GM10266 (cell line): ENCODE data around the gene APLP2.
"Not testable (repeated sequence)": the region's sequence is repeated elsewhere in the genome, so short reads cannot be mapped to it uniquely, and the experiment has no call there.

ENCODE experiments used
- DNase-seq: peaks from one replicate; pipeline ENCODE4 v3.0.0; 2012; ENCODE audit errors: extremely low spot score
- TF ChIP-seq, protein P1 (sequence below): IDR thresholded peaks from 2 replicates; pipeline ENCODE4 v1.5.1; 2012; ENCODE audit warnings: mild to moderate bottlenecking, low read depth; ENCODE audit not compliant: control insufficient read depth, insufficient read depth; ENCODE audit errors: missing control alignments

APLP2 gene

DNA sequence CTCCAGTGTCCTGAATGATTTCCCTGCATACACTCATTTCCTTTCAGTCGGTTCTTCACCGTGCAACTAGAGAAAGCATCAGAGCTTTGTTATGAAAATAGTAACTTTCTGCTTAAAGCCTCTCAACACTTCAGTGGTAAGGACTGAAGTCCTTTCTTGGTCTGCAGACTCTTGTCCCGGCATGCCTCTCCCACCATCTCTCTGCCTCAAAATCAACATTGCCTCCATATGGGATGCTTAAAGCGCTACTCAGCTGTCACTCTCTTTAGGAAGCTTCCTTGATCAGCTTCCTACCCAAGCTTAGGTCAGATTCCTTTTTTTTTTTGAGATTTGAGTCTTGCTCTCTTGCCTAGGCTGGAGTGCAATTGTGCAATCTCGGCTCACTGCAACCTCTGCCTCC is 36.7 kb downstream of the APLP2 start:
- DNase-seq = no peak
- TF ChIP-seq, protein P1, sequence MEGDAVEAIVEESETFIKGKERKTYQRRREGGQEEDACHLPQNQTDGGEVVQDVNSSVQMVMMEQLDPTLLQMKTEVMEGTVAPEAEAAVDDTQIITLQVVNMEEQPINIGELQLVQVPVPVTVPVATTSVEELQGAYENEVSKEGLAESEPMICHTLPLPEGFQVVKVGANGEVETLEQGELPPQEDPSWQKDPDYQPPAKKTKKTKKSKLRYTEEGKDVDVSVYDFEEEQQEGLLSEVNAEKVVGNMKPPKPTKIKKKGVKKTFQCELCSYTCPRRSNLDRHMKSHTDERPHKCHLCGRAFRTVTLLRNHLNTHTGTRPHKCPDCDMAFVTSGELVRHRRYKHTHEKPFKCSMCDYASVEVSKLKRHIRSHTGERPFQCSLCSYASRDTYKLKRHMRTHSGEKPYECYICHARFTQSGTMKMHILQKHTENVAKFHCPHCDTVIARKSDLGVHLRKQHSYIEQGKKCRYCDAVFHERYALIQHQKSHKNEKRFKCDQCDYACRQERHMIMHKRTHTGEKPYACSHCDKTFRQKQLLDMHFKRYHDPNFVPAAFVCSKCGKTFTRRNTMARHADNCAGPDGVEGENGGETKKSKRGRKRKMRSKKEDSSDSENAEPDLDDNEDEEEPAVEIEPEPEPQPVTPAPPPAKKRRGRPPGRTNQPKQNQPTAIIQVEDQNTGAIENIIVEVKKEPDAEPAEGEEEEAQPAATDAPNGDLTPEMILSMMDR = no peak

DNA sequence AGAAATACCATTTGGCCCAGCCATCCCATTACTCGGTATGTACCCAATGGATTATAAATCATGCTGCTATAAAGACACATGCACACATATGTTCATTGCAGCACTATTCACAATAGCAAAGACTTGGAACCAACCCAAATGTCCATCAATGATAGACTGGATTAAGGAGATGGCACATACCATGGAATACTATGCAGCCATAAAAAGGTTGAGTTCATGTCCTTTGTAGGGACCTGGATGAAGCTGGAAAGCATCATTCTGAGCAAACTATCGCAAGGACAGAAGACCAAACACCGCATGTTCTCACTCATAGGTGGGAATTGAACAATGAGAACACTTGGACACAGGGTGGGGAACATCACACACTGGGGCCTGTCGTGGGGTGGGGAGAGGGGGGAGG is 39.0 kb downstream of the APLP2 start:
- DNase-seq = not testable (repeated sequence)

DNA sequence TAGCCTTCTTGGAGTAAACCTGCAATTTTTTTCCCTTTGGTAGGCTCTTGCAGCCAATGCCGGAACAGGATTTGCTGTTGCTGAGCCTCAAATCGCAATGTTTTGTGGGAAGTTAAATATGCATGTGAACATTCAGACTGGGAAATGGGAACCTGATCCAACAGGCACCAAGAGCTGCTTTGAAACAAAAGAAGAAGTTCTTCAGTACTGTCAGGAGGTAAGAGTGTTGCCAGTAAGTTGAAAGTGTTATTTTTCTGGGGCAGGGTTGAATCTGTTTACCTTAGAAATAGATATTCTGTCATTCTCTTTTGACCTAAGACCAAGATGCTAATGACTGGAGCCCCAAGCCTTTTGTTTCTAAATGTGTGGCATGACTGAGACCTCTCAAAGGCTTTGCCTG is 39.7 kb downstream of the APLP2 start:
- TF ChIP-seq, protein P1 = no peak
- DNase-seq = no peak

DNA sequence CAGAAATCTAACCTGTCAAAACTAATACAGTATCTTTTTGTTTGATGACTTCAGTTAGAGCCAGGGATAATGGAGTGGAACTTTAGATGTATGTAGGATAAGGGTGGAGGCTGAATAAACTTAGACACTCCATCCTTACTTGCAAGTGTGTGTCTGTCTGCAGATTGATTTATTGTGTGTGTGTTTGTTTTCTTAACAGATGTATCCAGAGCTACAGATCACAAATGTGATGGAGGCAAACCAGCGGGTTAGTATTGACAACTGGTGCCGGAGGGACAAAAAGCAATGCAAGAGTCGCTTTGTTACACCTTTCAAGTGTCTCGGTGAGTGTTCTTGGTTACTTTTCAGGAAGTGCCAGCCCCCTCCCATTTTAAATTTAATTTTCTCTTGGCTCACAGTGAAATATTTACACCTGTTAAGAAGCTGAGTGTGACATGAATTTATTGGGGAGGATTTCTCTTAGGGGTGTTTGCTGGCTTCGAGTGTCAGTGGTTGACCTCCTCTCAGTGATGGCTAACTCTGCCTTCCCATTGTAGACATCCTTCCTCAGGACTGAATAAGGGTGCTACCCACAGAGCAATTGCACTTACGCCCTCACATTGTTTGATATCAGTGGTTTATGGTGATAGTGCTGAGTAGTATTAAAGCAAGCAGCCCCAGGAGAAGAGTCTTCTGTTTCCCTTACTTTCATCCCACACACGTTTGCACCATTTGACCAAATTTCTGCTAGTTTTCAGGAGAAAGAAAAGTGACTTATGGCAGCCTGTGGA is 40.8 kb downstream of the APLP2 start:
- DNase-seq = no peak
- TF ChIP-seq, protein P1 = no peak

DNA sequence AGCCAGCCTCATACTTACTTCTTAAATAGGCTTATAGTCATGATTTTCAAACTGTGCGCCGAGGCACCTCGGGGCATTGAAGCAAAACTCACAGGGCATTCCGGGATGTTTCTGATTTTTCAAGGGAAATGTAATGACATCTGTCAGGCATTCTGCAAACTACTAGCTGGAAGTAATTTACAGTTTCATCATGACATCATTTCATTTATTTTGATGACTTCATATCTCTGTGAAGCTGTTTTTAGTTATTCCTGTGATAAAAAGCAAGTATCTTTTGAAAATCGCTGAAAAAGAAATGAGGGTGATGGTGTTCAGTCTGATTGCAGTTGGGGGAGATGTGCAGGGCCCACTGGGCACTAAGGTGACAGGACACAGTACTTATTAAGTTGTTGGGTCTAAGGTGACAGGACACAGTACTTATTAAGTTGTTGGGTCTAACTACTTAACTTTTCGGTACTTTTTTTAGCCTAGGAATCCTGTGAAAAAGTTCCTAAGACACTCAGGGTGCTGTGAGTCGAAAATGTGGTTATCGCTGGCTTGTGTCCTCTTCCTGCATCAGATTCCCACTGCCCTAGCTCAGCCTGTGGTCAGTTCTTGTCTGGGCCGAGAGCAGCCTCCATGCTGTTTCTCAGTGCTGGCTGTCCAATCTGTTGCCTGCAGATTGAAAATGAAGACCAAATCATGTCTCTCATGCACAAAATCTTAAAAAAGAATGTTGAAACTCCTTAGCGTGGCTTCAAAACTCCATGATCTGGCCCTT is 42.6 kb downstream of the APLP2 start:
- TF ChIP-seq, protein P1 = no peak
- no peak for DNase-seq

DNA sequence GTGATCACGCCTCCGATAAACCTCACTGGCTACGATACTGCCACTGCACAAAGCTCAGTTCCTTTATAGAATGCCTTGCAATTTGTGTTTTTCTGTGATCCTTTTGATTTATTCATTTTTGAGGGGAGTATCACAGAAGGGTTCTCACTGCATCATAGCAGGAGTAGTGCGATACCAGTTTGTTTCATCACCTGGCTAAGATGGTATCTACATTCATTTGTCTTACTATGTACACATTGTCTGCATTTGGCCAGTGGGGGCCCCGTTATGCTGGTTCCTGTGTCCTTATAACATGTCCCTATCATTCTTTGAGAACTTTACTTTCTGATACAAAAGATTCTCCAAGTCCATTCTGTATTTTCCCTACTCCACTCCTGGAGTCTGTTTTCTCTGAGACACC is 44.6 kb downstream of the APLP2 start:
- DNase-seq = no peak
- TF ChIP-seq, protein P1 = no peak

DNA sequence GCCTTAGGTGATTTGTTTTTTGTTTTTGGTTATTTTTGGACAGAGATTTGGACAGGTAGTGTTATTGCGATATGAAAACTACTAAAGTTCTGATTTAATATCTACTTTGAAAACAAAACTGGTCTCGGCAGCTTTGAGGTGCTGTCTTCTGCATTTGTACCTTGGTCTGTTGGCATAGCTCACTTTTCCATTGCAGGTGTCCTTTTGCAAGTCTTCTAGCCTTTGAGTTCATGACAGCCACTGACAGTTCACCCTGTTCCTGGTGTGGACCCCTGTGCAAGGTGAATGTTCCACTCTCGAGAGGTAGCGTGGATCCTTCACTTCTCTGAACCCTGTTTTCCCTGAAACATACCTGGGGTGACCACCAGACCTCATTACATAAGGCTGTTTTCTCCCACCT is 45.0 kb downstream of the APLP2 start:
- TF ChIP-seq, protein P1 = no peak
- no peak for DNase-seq

DNA sequence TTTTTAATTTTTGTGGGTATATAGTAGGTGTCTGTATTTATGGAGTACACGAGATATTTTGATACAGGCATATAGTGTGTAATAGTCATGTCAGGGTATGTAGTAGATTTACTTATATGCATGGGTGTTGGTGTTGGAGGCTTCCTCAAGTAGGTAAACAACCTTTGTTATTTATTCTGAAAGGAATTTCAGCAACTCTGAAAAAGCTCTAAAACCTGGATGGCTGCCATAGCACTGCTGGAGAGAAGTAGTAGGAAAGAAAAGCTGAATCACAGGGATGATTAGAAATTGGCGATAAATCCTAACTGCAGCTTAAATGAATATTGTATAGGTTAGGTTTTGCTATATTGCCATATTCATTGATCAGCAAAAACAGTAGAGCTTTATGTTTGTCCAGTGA is 45.5 kb downstream of the APLP2 start:
- TF ChIP-seq, protein P1 = no peak
- DNase-seq = no peak
